Naive thymus-derived CD4-positive, alpha-beta T cell (primary cell): ENCODE results near the gene MLF2. TPM values are rescaled to one million over a fixed set of nuclear protein-coding genes. Genes with fewer than 3 reads are reported as not detected.

Source experiments
- ATAC-seq: fragments of 150-1000 bp; cut with Tn5 transposase; 2 replicates; pipeline ENCODE4 v1.10.0; 2021; ENCODE audit warnings: mild to moderate bottlenecking, moderate library complexity
- CTCF ChIA-PET: fragments of 350-600 bp; sonication (Branson Sonifier 250); formaldehyde crosslinking; loops from one replicate; lab custom pipeline; 2021; ENCODE audit warnings: antibody characterized with exemption; lab: Charles Lee
- POLR2A ChIA-PET: fragments of 350-600 bp; sonication (Branson Sonifier 250); formaldehyde crosslinking; loops from one replicate; lab custom pipeline; 2021; ENCODE audit warnings: antibody characterized with exemption, inconsistent platforms; lab: Charles Lee
- DNase-seq, 9 donors: peaks; one replicate each; pipeline versions ENCODE4 v3.0.0 to v3.0.0-alpha.2; 2020 to 2022; ENCODE audit warnings: mixed read lengths in 1 of 9
- H3K27ac ChIP-seq: one replicate; pipeline ENCODE4 v1.7.0; 2013; ENCODE audit warnings: mild to moderate bottlenecking, low read depth, low read length, moderate library complexity
- H3K27me3 ChIP-seq, 2 donors: one replicate each; pipeline ENCODE4 v1.7.0; 2013; ENCODE audit warnings: low read length in 2 of 2, mild to moderate bottlenecking in 2 of 2, moderate library complexity in 2 of 2; ENCODE audit not compliant: control insufficient read depth in 2 of 2, insufficient read depth in 2 of 2
- H3K36me3 ChIP-seq, 3 experiments: 1 replicate in 2 of 3; 2 replicates in 1 of 3; pipeline ENCODE4 v1.7.0; 2013; ENCODE audit warnings: low read length in 3 of 3, mild to moderate bottlenecking in 3 of 3, moderate library complexity in 1 of 3; ENCODE audit not compliant: insufficient read depth in 3 of 3, control insufficient read depth in 2 of 3
- H3K4me1 ChIP-seq, 2 donors: one replicate each; pipeline ENCODE4 v1.7.0; 2013; ENCODE audit warnings: low read length in 2 of 2, mild to moderate bottlenecking in 2 of 2, moderate library complexity in 1 of 2; ENCODE audit not compliant: control insufficient read depth in 2 of 2, insufficient read depth in 2 of 2
- H3K4me3 ChIP-seq: 2 replicates; pipeline ENCODE4 v1.7.0; 2013; ENCODE audit warnings: mild to moderate bottlenecking, low read length
- H3K9me3 ChIP-seq, 3 experiments: 1 replicate in 2 of 3; 2 replicates in 1 of 3; pipeline ENCODE4 v1.7.0; 2013; ENCODE audit warnings: low read length in 3 of 3; ENCODE audit not compliant: control insufficient read depth in 2 of 3
- H3K27ac Mint-ChIP-seq, 9 donors: one replicate each; pipeline ENCODE4 v1.8.0; 2020 to 2022; ENCODE audit warnings: mixed read lengths in 9 of 9, mild to moderate bottlenecking in 8 of 9, moderate library complexity in 5 of 9, inconsistent platforms in 2 of 9
- H3K27me3 Mint-ChIP-seq, 5 donors: one replicate each; pipeline ENCODE4 v1.8.0; 2021 to 2022; ENCODE audit warnings: mixed read lengths in 5 of 5, mild to moderate bottlenecking in 1 of 5
- H3K36me3 Mint-ChIP-seq, 5 donors: one replicate each; pipeline ENCODE4 v1.8.0; 2020 to 2022; ENCODE audit warnings: mixed read lengths in 5 of 5, mild to moderate bottlenecking in 3 of 5, inconsistent platforms in 1 of 5
- H3K4me1 Mint-ChIP-seq, 7 donors: one replicate each; pipeline ENCODE4 v1.8.0; 2020 to 2022; ENCODE audit warnings: mixed read lengths in 7 of 7, mild to moderate bottlenecking in 3 of 7, inconsistent platforms in 1 of 7
- H3K4me3 Mint-ChIP-seq, 10 donors: one replicate each; pipeline ENCODE4 v1.8.0; 2020 to 2022; ENCODE audit warnings: mild to moderate bottlenecking in 10 of 10, mixed read lengths in 10 of 10, moderate library complexity in 6 of 10, inconsistent platforms in 2 of 10
- H3K9me3 Mint-ChIP-seq, 11 donors: one replicate each; pipeline ENCODE4 v1.8.0; 2020 to 2022; ENCODE audit warnings: mixed read lengths in 11 of 11, mild to moderate bottlenecking in 4 of 11, inconsistent platforms in 1 of 11, moderate library complexity in 1 of 11
- intact Hi-C, 2 donors: fragments of 100-400 bp; cut with micrococcal nuclease; formaldehyde crosslinking; loops; one replicate each; pipeline ENCODE4 v1.15.1; 2023
- polyA plus RNA-seq, 2 donors: library from polyadenylated mRNA; unstranded; fragments of 300-500 nt; fragmentation: Illumina TruSeq; gene quantifications; one replicate each; pipeline ENCODE4 v1.2.3, GENCODE V29; 2021
- total RNA-seq, 6 experiments: library from RNA in 5 of 6; stranded (reverse) in 5 of 6; gene quantifications; 1 replicate in 5 of 6; 2 replicates in 1 of 6; pipeline ENCODE4 v1.2.3 and lab custom pipeline; 2021 to 2026

MLF2 gene
- total and polyA plus RNA-seq, 7 experiments from 2014 or later, result 84.6 to 141 (median 119) TPM

- Mint-ChIP-seq H3K4me3 (peak overlapping the region in 6 of 10 donors; percentile 52 to 84 (median 68)), H3K27ac (peak overlapping the region in 7 of 9 donors; percentile 11 to 86 (median 66)), H3K9me3 (peaks cover 0 to 1% (median 0%) of the 10 kb centered on the region in 11 donors), H3K27me3 (peaks cover 0 to 33% (median 5%) of the 10 kb centered on the region in 5 donors), H3K4me1 (peaks cover 38 to 79% (median 57%) of the 10 kb centered on the region in 7 donors), H3K36me3 (peaks cover 0 to 22% (median 0%) of the 10 kb centered on the region in 5 donors)
- Histone ChIP-seq H3K27me3 (no peaks in the 10 kb centered on the region), H3K27ac (no peak overlapping the region), H3K9me3 (no peaks in the 10 kb centered on the region), H3K4me3 (peak overlapping the region; percentile 47), H3K4me1 (peaks cover 21 to 60% of the 10 kb centered on the region in 2 donors), H3K36me3 (no peaks in the 10 kb centered on the region)
- no peak for ATAC-seq
- intact Hi-C loops, result loop anchor here in 1 of 2 donors (5.0 kb wide), 1 partner anchor 208 kb away; the partner anchor contains the start of gene NOP2
- POLR2A ChIA-PET, result interaction anchor here (0.9 to 1.6 kb wide), 4 partner anchors 9 to 22 kb away, joined by 3 to 6 read pairs (median 4); partner anchors contain the start of genes MLF2 and PTMS
- no peak for DNase-seq
- CTCF ChIA-PET, result interaction anchor here (1.8 kb wide), 1 partner anchor 9 kb away, joined by 6 read pairs; the partner anchor contains the start of gene PTMS
These were observed 22.5 kb upstream of the MLF2 start for GRCh38 chr12:6775185-6776174.

- Histone ChIP-seq H3K27ac (no peak overlapping the region), H3K36me3 (no peaks in the 10 kb centered on the region), H3K9me3 (no peaks in the 10 kb centered on the region), H3K27me3 (no peaks in the 10 kb centered on the region), H3K4me3 (peak overlapping the region; percentile 47), H3K4me1 (peaks cover 21 to 51% of the 10 kb centered on the region in 2 donors)
- Mint-ChIP-seq H3K9me3 (peaks cover 0 to 1% (median 0%) of the 10 kb centered on the region in 11 donors), H3K27ac (peak overlapping the region in 8 of 9 donors; percentile 13 to 86 (median 66)), H3K4me1 (peaks cover 34 to 77% (median 48%) of the 10 kb centered on the region in 7 donors), H3K27me3 (peaks cover 0 to 36% (median 5%) of the 10 kb centered on the region in 5 donors), H3K36me3 (peaks cover 0 to 22% (median 0%) of the 10 kb centered on the region in 5 donors), H3K4me3 (peak overlapping the region; percentile 16 to 84 (median 61))
- intact Hi-C loops, result loop anchor here in 1 of 2 donors (5.0 kb wide), 1 partner anchor 207 kb away; the partner anchor contains the start of gene NOP2
- CTCF ChIA-PET, result interaction anchor here (0.6 to 2.3 kb wide), 3 partner anchors 8 to 42 kb away, joined by 3 to 12 read pairs (median 6); partner anchors contain the start of genes MLF2 and PTMS
- POLR2A ChIA-PET, result interaction anchor here (0.9 to 2.3 kb wide), 11 partner anchors 8 to 86 kb away, joined by 3 to 9 read pairs (median 4); partner anchors contain the start of genes CD4, COPS7A, MLF2 and ZNF384
- peak; percentile 36 for ATAC-seq
- DNase-seq, result no peak
These were observed 21.6 kb upstream of the MLF2 start for GRCh38 chr12:6774499-6775062.

GRCh38 chr12:6773590-6774351 lies 20.8 kb upstream of the MLF2 start:
- H3K9me3 Mint-ChIP-seq, result peaks cover 0 to 1% (median 0%) of the 10 kb centered on the region in 11 donors
- H3K4me3 Mint-ChIP-seq, result peak overlapping the region in 9 of 10 donors; percentile 49 to 87 (median 70)
- DNase-seq, result peak in 1 of 9 donors; percentile 65
- peak; percentile 32 for ATAC-seq
- peak overlapping the region in 3 of 9 donors; percentile 59 to 91 (median 86) for H3K27ac Mint-ChIP-seq
- H3K27me3 ChIP-seq, result no peaks in the 10 kb centered on the region
- no peaks in the 10 kb centered on the region for H3K36me3 ChIP-seq
- peaks cover 26 to 73% (median 40%) of the 10 kb centered on the region in 7 donors for H3K4me1 Mint-ChIP-seq
- H3K4me1 ChIP-seq, result peaks cover 20 to 44% of the 10 kb centered on the region in 2 donors
- CTCF ChIA-PET, result interaction anchor here (0.6 to 2.3 kb wide), 3 partner anchors 7 to 41 kb away, joined by 3 to 12 read pairs (median 6); partner anchors contain the start of genes MLF2 and PTMS
- H3K4me3 ChIP-seq, result peak overlapping the region; percentile 55
- peak overlapping the region; percentile 10 for H3K27ac ChIP-seq
- H3K36me3 Mint-ChIP-seq, result peaks cover 0 to 22% (median 0%) of the 10 kb centered on the region in 5 donors
- H3K9me3 ChIP-seq, result no peaks in the 10 kb centered on the region
- H3K27me3 Mint-ChIP-seq, result peaks cover 0 to 44% (median 5%) of the 10 kb centered on the region in 5 donors
- POLR2A ChIA-PET, result interaction anchor here (0.9 to 2.3 kb wide), 10 partner anchors 9 to 85 kb away, joined by 3 to 9 read pairs (median 4); partner anchors contain the start of genes CD4, COPS7A, MLF2 and ZNF384
- intact Hi-C loops, result loop anchor here in 1 of 2 donors (2.0 kb wide), 1 partner anchor 15 kb away; the partner anchor contains the start of gene CD4

GRCh38 chr12:6772726-6773589 lies 20.0 kb upstream of the MLF2 start:
- ATAC-seq, result no peak
- ChIA-PET CTCF (interaction anchor here (1.1 to 2.3 kb wide), 2 partner anchors 16 to 20 kb away, joined by 3 to 12 read pairs; partner anchors contain the start of genes CD4 and MLF2), POLR2A (interaction anchor here (1.0 to 2.7 kb wide), 5 partner anchors 9 to 49 kb away, joined by 3 to 14 read pairs (median 6); partner anchors contain the start of genes CD4, COPS7A and MLF2)
- peaks cover 21 to 76% (median 34%) of the 10 kb centered on the region in 7 donors for H3K4me1 Mint-ChIP-seq
- peak overlapping the region; percentile 46 for H3K27ac ChIP-seq
- no peaks in the 10 kb centered on the region for H3K27me3 ChIP-seq
- H3K36me3 Mint-ChIP-seq, result peaks cover 0 to 18% (median 0%) of the 10 kb centered on the region in 5 donors
- DNase-seq, result no peak
- H3K4me3 ChIP-seq, result peak overlapping the region; percentile 55
- H3K27me3 Mint-ChIP-seq, result peaks cover 0 to 52% (median 13%) of the 10 kb centered on the region in 5 donors
- intact Hi-C loops, result loop anchor here (1.0 to 2.0 kb wide), 3 partner anchors 9 to 16 kb away; partner anchors contain the start of gene CD4 (in 1 of the 2)
- peaks cover 18 to 37% of the 10 kb centered on the region in 2 donors for H3K4me1 ChIP-seq
- H3K4me3 Mint-ChIP-seq, result peak overlapping the region; percentile 25 to 87 (median 64)
- H3K27ac Mint-ChIP-seq, result peak overlapping the region in 6 of 9 donors; percentile 16 to 91 (median 36)
- H3K36me3 ChIP-seq, result no peaks in the 10 kb centered on the region
- peaks cover 0 to 1% (median 0%) of the 10 kb centered on the region in 11 donors for H3K9me3 Mint-ChIP-seq
- H3K9me3 ChIP-seq, result no peaks in the 10 kb centered on the region
